ENCODE data around the gene ADAD2. TPM values are rescaled to one million over a fixed set of nuclear protein-coding genes. Genes with fewer than 3 reads are reported as not detected.

Gene ADAD2
- total RNA-seq, 4 donors from 2014 or later = 1.1 to 4.2 (median 1.9) TPM; not detected in 1

DNA sequence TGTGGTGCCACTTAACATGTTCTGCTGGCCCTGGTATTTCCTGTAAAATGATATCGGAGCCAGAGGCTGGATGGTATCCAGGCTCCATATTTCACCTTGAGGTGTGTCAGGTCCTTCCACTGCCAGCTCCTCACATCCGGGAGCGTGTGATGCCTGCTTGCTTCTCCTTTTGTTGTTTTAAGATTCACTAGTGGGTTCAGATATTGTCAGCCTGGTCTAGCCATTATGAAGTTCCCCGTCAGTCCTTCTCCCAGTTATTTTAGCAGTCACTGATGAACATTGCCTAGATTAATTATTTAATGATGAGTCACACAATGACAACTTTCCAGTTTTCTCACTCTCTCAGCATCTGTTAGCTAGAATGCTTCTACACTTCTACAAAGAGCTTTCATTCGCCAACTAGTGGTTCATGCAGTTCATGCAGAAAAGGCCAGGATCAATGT lies 34.6 kb upstream of the ADAD2 start:
- no peak for TF ChIP-seq POLR2A (IDR thresholded peaks at IDR 0.05)
- TF ChIP-seq, protein P1, sequence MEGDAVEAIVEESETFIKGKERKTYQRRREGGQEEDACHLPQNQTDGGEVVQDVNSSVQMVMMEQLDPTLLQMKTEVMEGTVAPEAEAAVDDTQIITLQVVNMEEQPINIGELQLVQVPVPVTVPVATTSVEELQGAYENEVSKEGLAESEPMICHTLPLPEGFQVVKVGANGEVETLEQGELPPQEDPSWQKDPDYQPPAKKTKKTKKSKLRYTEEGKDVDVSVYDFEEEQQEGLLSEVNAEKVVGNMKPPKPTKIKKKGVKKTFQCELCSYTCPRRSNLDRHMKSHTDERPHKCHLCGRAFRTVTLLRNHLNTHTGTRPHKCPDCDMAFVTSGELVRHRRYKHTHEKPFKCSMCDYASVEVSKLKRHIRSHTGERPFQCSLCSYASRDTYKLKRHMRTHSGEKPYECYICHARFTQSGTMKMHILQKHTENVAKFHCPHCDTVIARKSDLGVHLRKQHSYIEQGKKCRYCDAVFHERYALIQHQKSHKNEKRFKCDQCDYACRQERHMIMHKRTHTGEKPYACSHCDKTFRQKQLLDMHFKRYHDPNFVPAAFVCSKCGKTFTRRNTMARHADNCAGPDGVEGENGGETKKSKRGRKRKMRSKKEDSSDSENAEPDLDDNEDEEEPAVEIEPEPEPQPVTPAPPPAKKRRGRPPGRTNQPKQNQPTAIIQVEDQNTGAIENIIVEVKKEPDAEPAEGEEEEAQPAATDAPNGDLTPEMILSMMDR (IDR thresholded peaks at IDR 0.05) = peak in 1 of 6 experiments; percentile 37
- intact Hi-C loops (cut with DNase I) = no loop called here
- no peaks in the 10 kb centered on the region for H3K36me3 ChIP-seq
- DNase-seq = no peak
- H3K9me3 ChIP-seq = no peaks in the 10 kb centered on the region
- H3K27me3 ChIP-seq = peaks cover 0 to 41% (median 0%) of the 10 kb centered on the region in 4 donors
- WGBS, 2 donors = 31 to 40% methylated on average over 4 to 5 of the region's 5 CpGs
- H3K27ac ChIP-seq = no peak overlapping the region
- H3K4me3 ChIP-seq = no peak overlapping the region
- H3K4me1 ChIP-seq = no peaks in the 10 kb centered on the region

DNA sequence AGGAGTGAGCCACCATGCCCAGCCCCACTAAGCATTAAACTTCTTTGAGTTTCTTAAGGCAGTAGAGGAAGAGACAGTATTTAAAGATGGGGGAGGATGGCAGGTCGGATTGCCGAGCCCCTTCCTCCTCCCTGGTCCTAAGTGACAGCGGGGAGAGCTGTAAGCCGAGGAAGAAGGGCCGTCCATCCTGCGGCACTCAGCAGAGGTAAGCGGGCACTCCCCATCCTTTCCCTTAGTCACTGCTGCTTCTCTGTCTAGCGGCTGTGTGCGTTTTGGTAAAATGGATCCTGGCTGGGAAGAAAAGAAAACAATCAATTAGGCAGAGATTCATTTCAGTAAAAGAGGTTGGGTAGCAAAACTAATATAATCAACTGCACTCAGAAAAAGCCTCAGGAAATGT lies 31.9 kb upstream of the ADAD2 start:
- no peak overlapping the region for H3K4me3 ChIP-seq
- intact Hi-C loops (cut with DNase I) = no loop called here
- no peaks in the 10 kb centered on the region for H3K4me1 ChIP-seq
- H3K36me3 ChIP-seq = no peaks in the 10 kb centered on the region
- no peak for TF ChIP-seq POLR2A (IDR thresholded peaks at IDR 0.05)
- TF ChIP-seq, protein P1 (IDR thresholded peaks at IDR 0.05) = no peak
- H3K27ac ChIP-seq = no peak overlapping the region
- no peak for DNase-seq
- WGBS, 2 donors = 26 to 39% methylated on average over 9 of the region's 9 CpGs
- peaks cover 0 to 56% (median 0%) of the 10 kb centered on the region in 4 donors for H3K27me3 ChIP-seq
- no peaks in the 10 kb centered on the region for H3K9me3 ChIP-seq

DNA sequence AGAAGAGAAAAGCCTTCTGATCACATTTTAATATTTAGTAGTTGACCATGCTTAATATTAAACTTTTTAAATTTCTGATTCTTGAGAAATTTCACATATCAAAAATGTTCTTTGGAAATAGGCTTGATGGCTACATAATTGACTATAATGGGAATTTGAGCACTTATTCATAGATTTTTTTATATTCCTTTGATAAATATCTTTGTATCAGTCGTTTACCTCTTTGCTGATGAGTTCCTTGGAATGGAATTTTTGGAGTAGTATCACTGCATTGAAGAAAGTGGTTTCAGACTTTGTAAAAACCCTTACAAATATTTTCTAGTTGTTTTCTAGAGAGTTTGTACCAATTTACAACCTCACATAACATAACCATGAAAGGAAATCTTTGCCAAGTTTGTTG lies 31.2 kb upstream of the ADAD2 start:
- Histone ChIP-seq H3K36me3 (no peaks in the 10 kb centered on the region), H3K4me1 (no peaks in the 10 kb centered on the region), H3K27ac (no peak overlapping the region), H3K9me3 (no peaks in the 10 kb centered on the region), H3K27me3 (peaks cover 0 to 59% (median 0%) of the 10 kb centered on the region in 4 donors), H3K4me3 (no peak overlapping the region)
- TF ChIP-seq, protein P1 (IDR thresholded peaks at IDR 0.05) = no peak
- no peak for TF ChIP-seq POLR2A (IDR thresholded peaks at IDR 0.05)
- intact Hi-C loops (cut with DNase I) = no loop called here
- no peak for DNase-seq
- 26 to 40% methylated on average over 1 of the region's 1 CpG for WGBS, 2 donors

DNA sequence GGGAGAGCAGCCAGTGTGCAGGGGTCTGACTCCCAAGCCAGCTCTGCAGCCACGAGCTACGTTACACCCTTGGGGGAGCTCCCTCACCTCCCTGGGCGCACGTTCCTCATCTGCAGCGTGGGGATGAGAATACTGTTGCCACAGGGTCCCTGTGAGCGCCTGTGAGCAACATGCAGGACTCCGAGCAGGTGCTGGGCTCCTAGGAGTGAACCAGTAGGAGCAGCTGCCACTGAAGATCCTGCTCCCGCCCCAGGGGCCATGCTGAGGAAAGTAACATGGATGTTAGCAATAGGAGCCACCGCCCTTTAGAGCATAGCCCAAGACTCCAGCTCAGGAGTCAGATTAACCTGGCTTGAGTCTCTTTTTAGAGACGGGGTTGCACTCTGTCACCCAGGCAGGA lies 29.9 kb upstream of the ADAD2 start:
- DNase-seq = no peak

DNA sequence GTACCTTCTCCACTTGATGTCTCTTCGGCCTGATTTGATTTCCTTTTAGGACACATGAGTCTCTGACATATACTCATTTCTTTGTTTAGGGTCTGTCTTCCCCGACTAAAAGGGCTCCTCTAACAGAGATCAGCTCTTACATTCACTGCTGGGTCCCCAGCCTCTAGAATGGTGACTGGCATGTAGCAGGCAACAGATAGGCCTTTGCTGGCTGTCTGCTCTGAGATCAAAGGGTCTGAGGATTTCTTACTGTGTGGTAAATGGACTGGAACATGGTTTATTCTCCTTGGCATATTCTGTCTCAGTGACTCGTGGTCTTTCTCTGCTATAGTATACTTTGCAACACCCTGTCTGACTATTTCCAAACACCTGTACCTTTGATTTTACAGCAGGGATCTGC lies 29.2 kb upstream of the ADAD2 start:
- Histone ChIP-seq H3K4me1 (no peaks in the 10 kb centered on the region), H3K27ac (no peak overlapping the region), H3K4me3 (no peak overlapping the region), H3K27me3 (peaks cover 0 to 55% (median 0%) of the 10 kb centered on the region in 4 donors), H3K9me3 (no peaks in the 10 kb centered on the region), H3K36me3 (no peaks in the 10 kb centered on the region)
- WGBS, 2 donors = 52 to 62% methylated on average over 3 of the region's 3 CpGs
- DNase-seq = no peak
- intact Hi-C loops (cut with DNase I) = no loop called here
- TF ChIP-seq POLR2A (IDR thresholded peaks at IDR 0.05) = no peak
- TF ChIP-seq, protein P1 (IDR thresholded peaks at IDR 0.05) = no peak

More for the DNA sequence above, 29.9 kb upstream of the ADAD2 start:
- 64 to 94% methylated on average over 3 of the region's 10 CpGs for WGBS, 2 donors
- Histone ChIP-seq H3K9me3 (no peaks in the 10 kb centered on the region), H3K4me3 (no peak overlapping the region), H3K36me3 (no peaks in the 10 kb centered on the region), H3K27me3 (peaks cover 0 to 55% (median 0%) of the 10 kb centered on the region in 4 donors), H3K27ac (no peak overlapping the region), H3K4me1 (no peaks in the 10 kb centered on the region)
- intact Hi-C loops (cut with DNase I) = no loop called here
- TF ChIP-seq, protein P1 (IDR thresholded peaks at IDR 0.05) = no peak
- no peak for TF ChIP-seq POLR2A (IDR thresholded peaks at IDR 0.05)

Measured in esophagus squamous epithelium (tissue), 5 donors.